OCI-LY7 (cell line): ENCODE measurements around the gene ZNF750. TPM values are rescaled to one million over a fixed set of nuclear protein-coding genes. Genes with fewer than 3 reads are reported as not detected.

Experiments used
- BruUV-seq: library from RNA; stranded (reverse); fragments of 400-500 nt; replicated peaks from 2 replicates; lab custom pipeline; 2021; lab: Mats Ljungman, UMichigan
- CTCF ChIA-PET: fragments of 300-600 bp; sonication (Branson Sonifier 250); formaldehyde crosslinking; loops from one replicate; lab custom pipeline; 2022; ENCODE audit warnings: antibody characterized with exemption; ENCODE audit not compliant: unreplicated experiment; lab: Charles Lee
- POLR2A ChIA-PET: fragments of 300-600 bp; sonication (Branson Sonifier 250); formaldehyde crosslinking; loops from one replicate; lab custom pipeline; 2022; ENCODE audit warnings: antibody characterized with exemption; lab: Charles Lee
- DNase-seq: peaks from one replicate; pipeline ENCODE4 v3.0.0-alpha.2; 2015; ENCODE audit warnings: low spot score
- H2AFZ ChIP-seq: fragments of 200-600 bp; sonication (generic), shearing (Covaris generic); 2 replicates; pipeline ENCODE4 v1.6.1; 2014; ENCODE audit warnings: mild to moderate bottlenecking, antibody characterized with exemption, low read length, moderate library complexity
- H3K27ac ChIP-seq: fragments of 200-600 bp; sonication (generic); 2 replicates; pipeline ENCODE4 v1.5.1; 2014; ENCODE audit warnings: mixed run types, low read depth, mild to moderate bottlenecking, moderate library complexity, low read length, inconsistent platforms; ENCODE audit not compliant: poor library complexity, severe bottlenecking
- H3K36me3 ChIP-seq: fragments of 200-600 bp; sonication (generic); 2 replicates; pipeline ENCODE4 v1.6.1; 2014; ENCODE audit warnings: mild to moderate bottlenecking, antibody characterized with exemption, low read length, moderate library complexity, mixed read lengths; ENCODE audit not compliant: insufficient read depth
- H3K4me1 ChIP-seq: fragments of 200-600 bp; sonication (generic); 2 replicates; pipeline ENCODE4 v1.5.1; 2014; ENCODE audit warnings: mild to moderate bottlenecking, low read length; ENCODE audit not compliant: insufficient read depth, poor library complexity, severe bottlenecking
- H3K4me2 ChIP-seq: fragments of 200-600 bp; sonication (generic); 2 replicates; pipeline ENCODE4 v1.6.1; 2014; ENCODE audit warnings: mild to moderate bottlenecking, low read length
- H3K4me3 ChIP-seq: fragments of 200-600 bp; sonication (generic); 2 replicates; pipeline ENCODE4 v1.5.1; 2014; ENCODE audit warnings: mild to moderate bottlenecking, low read depth, low read length; ENCODE audit not compliant: poor library complexity, severe bottlenecking
- H3K79me2 ChIP-seq: fragments of 200-600 bp; sonication (generic); 2 replicates; pipeline ENCODE4 v1.6.1; 2016; ENCODE audit warnings: low read depth, mild to moderate bottlenecking, low read length, moderate library complexity, mixed read lengths; ENCODE audit not compliant: insufficient read depth
- H3K9me2 ChIP-seq: fragments of 200-600 bp; sonication (generic); 2 replicates; pipeline ENCODE4 v1.6.1; 2016; ENCODE audit warnings: mild to moderate bottlenecking, low read length, mixed read lengths; ENCODE audit not compliant: insufficient read depth
- H3K9me3 ChIP-seq: fragments of 200-600 bp; sonication (generic); 2 replicates; pipeline ENCODE4 v1.6.1; 2014; ENCODE audit warnings: mild to moderate bottlenecking, mixed run types, low read length, mixed read lengths
- H4K20me1 ChIP-seq: fragments of 200-600 bp; sonication (generic); 2 replicates; pipeline ENCODE4 v1.6.1; 2014; ENCODE audit warnings: mild to moderate bottlenecking, antibody characterized with exemption, low read length, moderate library complexity, mixed read lengths; ENCODE audit not compliant: insufficient read depth
- EZH2phosphoT487 ChIP-seq: fragments of 200-600 bp; sonication (generic); IDR thresholded peaks from 2 replicates; pipeline ENCODE4 v1.6.1; 2018; ENCODE audit warnings: low read depth, borderline replicate concordance, mild to moderate bottlenecking, mixed run types, antibody characterized with exemption, low read length, moderate library complexity, mixed read lengths
- intact Hi-C: fragments of 100-400 bp; cut with micrococcal nuclease; formaldehyde crosslinking; loops from one replicate; pipeline ENCODE4 v1.10.0; 2022; ENCODE audit not compliant: unreplicated experiment
- total RNA-seq, 2 experiments: library from RNA; depleted of rRNA in 1 of 2; stranded (reverse); fragments of >200 nt in 1 of 2; shearing (Covaris generic) in 1 of 2; gene quantifications; 2 replicates each; pipeline ENCODE4 v1.2.3, GENCODE V29; 2014 to 2022
- TF ChIP-seq, protein P1 (sequence below): fragments of 200-600 bp; sonication (generic); conservative IDR thresholded peaks from 2 replicates; pipeline ENCODE4 v1.5.1; 2014; ENCODE audit warnings: mild to moderate bottlenecking, antibody characterized with exemption, low read length, moderate library complexity, mixed read lengths

ZNF750 gene
- total RNA-seq, 2 experiments from 2014 or later, result not detected

DNA sequence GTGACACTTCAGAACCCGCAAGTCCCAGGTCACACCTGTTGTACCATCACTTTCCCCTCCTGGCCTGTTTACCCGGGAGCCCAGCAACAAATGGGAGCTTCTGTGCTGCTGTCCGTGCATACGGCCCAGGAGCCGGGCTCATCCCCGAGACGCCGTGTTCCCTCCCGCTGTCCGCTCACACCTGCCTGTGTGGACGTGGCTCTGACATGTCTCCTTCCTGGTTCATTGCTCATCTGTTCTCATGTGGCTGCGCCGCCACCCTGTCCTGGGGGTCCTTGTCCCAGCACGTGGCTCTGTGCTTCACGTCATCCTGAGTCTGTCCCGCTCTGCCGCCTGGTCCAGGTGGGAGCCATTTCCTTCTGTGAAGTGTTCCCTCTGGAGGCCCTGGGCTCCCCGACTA lies 50.0 kb downstream of the ZNF750 start:
- BruUV-seq, result no TSS peak
- Histone ChIP-seq H3K4me3 (no peak overlapping the region), H3K4me1 (peaks cover 37% of the 10 kb centered on the region), H2AFZ (no peak overlapping the region), H3K9me3 (no peaks in the 10 kb centered on the region), H3K27ac (no peak overlapping the region), H4K20me1 (no peaks in the 10 kb centered on the region), H3K4me2 (no peak overlapping the region), H3K36me3 (peaks cover 49% of the 10 kb centered on the region), H3K9me2 (no peaks in the 10 kb centered on the region), H3K79me2 (peaks cover 4% of the 10 kb centered on the region; the same call in 1 of the 2 replicates)
- intact Hi-C loops, result no loop called here
- CTCF ChIA-PET, result no interaction called here
- POLR2A ChIA-PET, result no interaction called here
- TF ChIP-seq EZH2phosphoT487, result no peak
- TF ChIP-seq, protein P1, sequence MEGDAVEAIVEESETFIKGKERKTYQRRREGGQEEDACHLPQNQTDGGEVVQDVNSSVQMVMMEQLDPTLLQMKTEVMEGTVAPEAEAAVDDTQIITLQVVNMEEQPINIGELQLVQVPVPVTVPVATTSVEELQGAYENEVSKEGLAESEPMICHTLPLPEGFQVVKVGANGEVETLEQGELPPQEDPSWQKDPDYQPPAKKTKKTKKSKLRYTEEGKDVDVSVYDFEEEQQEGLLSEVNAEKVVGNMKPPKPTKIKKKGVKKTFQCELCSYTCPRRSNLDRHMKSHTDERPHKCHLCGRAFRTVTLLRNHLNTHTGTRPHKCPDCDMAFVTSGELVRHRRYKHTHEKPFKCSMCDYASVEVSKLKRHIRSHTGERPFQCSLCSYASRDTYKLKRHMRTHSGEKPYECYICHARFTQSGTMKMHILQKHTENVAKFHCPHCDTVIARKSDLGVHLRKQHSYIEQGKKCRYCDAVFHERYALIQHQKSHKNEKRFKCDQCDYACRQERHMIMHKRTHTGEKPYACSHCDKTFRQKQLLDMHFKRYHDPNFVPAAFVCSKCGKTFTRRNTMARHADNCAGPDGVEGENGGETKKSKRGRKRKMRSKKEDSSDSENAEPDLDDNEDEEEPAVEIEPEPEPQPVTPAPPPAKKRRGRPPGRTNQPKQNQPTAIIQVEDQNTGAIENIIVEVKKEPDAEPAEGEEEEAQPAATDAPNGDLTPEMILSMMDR, result no peak
- DNase-seq, result no peak

- H3K27ac ChIP-seq, result no peak overlapping the region
- H3K36me3 ChIP-seq, result peaks cover 53% of the 10 kb centered on the region
- no peaks in the 10 kb centered on the region for H4K20me1 ChIP-seq
- TF ChIP-seq, protein P1, result no peak
- TF ChIP-seq EZH2phosphoT487, result no peak
- no peak for DNase-seq
- no peaks in the 10 kb centered on the region for H3K9me3 ChIP-seq
- no peaks in the 10 kb centered on the region for H3K9me2 ChIP-seq
- no peak overlapping the region for H2AFZ ChIP-seq
- no TSS peak for BruUV-seq
- H3K4me3 ChIP-seq, result no peak overlapping the region
- no peak overlapping the region for H3K4me2 ChIP-seq
- ChIA-PET CTCF (no interaction called here), POLR2A (interaction anchor here (0.6 kb wide), 1 partner anchor 244 kb away, joined by 3 read pairs; no protein-coding TSS in a partner anchor)
- peaks cover 4% of the 10 kb centered on the region; the same call in 1 of the 2 replicates for H3K79me2 ChIP-seq
- H3K4me1 ChIP-seq, result peaks cover 37% of the 10 kb centered on the region
- intact Hi-C loops, result no loop called here
Measured at GRCh38 chr17:82789051-82789592, 50.7 kb downstream of the ZNF750 start.

DNA sequence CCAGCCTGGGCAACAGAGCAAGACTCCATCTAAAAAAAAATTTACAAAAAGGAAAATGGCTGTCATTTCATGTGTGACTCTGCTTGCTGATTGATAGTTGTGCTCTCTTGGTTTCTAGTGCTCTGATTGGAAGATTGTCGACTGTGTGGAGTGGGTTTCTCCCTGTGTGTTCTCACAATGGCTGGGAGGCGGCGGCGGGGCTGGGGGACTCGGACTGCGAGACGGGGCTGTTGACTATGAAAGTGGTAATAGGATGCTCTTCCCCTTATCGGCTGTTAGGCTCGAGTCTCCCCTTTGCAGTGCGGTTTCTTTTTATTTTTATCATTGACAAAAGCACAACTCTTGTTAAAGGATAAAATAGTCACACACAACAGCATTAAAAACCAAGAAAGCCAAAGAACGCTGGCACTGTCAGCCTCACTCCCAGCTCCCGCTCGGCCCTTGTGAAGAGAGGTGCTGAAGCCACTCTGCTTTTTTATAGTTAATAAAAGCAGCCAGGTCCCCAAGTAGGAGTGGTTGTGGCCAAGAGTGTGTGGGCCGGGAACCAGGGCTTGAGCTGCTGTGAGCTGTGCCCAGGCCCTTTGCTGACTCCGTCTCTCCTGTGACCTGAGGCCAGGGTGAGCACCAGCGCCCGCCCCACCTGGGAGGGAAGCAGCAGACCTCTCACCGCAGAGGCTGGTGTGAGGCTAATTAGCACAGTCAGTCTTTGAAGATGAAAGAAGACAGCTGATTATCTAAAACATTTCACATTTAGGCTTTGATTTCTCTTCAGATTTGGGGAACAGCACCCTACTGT lies 51.4 kb downstream of the ZNF750 start:
- H3K4me3 ChIP-seq, result no peak overlapping the region
- no TSS peak for BruUV-seq
- peaks cover 4% of the 10 kb centered on the region; the same call in 1 of the 2 replicates for H3K79me2 ChIP-seq
- no peaks in the 10 kb centered on the region for H3K9me3 ChIP-seq
- CTCF ChIA-PET, result no interaction called here
- no peaks in the 10 kb centered on the region for H4K20me1 ChIP-seq
- no peaks in the 10 kb centered on the region for H3K9me2 ChIP-seq
- TF ChIP-seq EZH2phosphoT487, result no peak
- TF ChIP-seq, protein P1, result no peak
- no peak for DNase-seq
- peak overlapping the region; percentile 84 for H3K27ac ChIP-seq
- H3K4me1 ChIP-seq, result peaks cover 37% of the 10 kb centered on the region
- peaks cover 60% of the 10 kb centered on the region for H3K36me3 ChIP-seq
- POLR2A ChIA-PET, result interaction anchor here (0.6 kb wide), 2 partner anchors 245 to 1632 kb away, joined by 3 read pairs; no protein-coding TSS in a partner anchor
- H3K4me2 ChIP-seq, result peak overlapping the region; percentile 64
- H2AFZ ChIP-seq, result no peak overlapping the region
- intact Hi-C loops, result no loop called here
